Measurements from ENCODE around the gene C1D.
"Not testable (repeated sequence)": the region's sequence is repeated elsewhere in the genome, so short reads cannot be mapped to it uniquely, and the experiment has no call there.

Gene C1D

GRCh38 chr2:67999332-67999731 lies 63.5 kb downstream of the C1D start:
- no peak for DNase-seq (ENCODE audit: low spot score)

GRCh38 chr2:67997903-67998302 lies 64.9 kb downstream of the C1D start:
- no peak for DNase-seq (ENCODE audit: low spot score)

GRCh38 chr2:67997528-67997900 lies 65.3 kb downstream of the C1D start:
- DNase-seq (ENCODE audit: low spot score), result no peak

DNA sequence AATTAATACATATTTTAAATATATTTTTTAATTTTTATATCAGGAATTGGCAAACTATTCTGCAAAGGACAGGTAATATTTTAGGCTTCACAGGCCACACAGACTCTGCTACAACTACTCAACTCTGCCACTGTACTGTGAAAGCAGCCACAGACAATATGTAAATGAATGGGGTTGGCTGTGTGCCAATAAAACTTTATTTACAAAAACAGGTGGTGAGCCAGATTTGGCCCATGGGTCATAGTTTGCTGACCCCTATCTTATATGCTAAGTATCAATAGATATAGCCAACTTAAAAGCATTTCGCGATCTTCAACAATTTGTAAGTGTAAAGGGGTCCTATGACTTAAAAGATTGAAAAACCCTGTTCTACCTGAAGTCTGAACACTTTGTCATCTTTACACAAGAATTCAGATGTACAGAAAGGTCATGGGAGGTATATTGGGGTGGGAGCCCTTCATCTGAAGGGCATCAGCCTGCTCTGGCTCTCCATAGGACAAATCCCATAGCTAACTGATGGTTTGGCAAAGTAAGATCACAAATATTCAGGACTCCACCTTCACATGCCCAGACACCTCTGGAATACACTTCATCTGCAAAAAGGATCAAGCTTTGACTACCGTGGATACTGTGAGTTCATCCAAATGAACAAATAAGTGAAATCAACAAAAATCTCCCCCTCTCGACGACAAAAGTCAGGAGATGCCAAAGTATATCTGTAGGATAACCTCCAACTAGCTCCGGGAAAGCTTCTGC lies 65.9 kb downstream of the C1D start:
- no peak for DNase-seq (ENCODE audit: low spot score)

GRCh38 chr2:67994716-67995115 lies 68.1 kb downstream of the C1D start:
- no peak for DNase-seq (ENCODE audit: low spot score)

- not testable (repeated sequence) for DNase-seq (ENCODE audit: low spot score)
Measured at GRCh38 chr2:67994069-67994468, 68.7 kb downstream of the C1D start.

GRCh38 chr2:67993329-67993728 lies 69.5 kb downstream of the C1D start:
- no peak for DNase-seq (ENCODE audit: low spot score)

DNA sequence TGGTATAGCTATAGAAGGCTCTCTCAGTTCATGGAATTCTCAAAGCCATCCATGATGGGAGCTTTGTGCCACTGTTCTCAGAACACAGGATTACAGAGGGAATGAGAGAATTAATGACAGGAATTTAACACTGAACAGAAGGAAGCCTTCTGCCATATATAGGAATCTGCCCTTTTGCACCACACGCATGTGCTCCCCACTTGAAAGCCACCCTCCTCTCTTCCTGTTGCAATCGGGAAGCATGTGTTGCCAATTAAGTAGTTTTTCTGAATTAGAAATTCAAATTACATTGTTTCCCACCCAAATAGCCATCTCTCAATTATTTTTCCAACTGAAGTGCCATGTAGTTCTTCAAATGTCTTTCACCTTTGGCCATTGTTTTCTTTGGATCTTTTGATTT lies 71.3 kb downstream of the C1D start:
- no peak for DNase-seq (ENCODE audit: low spot score)
